ENCODE data around the gene SMU1.

DNA sequence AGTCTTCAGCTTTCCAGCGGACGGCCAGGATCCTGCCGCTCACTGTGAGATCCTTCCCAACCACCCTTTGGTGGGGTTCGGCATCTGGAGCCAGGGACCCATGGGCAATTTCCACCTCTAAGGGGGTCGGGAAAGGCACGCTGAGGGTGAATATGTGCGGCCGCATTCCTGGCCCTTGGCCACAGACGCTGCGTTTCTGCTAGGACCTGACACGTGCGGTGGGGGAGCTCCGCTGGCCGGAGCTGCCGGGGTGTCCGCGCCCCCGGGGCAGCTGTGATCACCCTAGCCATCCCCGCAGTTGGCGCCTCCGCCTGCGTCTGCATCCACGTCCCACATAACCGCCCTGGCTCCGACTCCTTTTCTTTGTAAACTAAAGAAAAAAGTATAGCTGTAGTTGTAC, 56.7 kb downstream of the SMU1 start:
- TF ChIP-seq, protein P1, sequence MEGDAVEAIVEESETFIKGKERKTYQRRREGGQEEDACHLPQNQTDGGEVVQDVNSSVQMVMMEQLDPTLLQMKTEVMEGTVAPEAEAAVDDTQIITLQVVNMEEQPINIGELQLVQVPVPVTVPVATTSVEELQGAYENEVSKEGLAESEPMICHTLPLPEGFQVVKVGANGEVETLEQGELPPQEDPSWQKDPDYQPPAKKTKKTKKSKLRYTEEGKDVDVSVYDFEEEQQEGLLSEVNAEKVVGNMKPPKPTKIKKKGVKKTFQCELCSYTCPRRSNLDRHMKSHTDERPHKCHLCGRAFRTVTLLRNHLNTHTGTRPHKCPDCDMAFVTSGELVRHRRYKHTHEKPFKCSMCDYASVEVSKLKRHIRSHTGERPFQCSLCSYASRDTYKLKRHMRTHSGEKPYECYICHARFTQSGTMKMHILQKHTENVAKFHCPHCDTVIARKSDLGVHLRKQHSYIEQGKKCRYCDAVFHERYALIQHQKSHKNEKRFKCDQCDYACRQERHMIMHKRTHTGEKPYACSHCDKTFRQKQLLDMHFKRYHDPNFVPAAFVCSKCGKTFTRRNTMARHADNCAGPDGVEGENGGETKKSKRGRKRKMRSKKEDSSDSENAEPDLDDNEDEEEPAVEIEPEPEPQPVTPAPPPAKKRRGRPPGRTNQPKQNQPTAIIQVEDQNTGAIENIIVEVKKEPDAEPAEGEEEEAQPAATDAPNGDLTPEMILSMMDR (IDR thresholded peaks at IDR 0.05): no peak
- TF ChIP-seq POLR2A (IDR thresholded peaks at IDR 0.05): no peak

All from adrenal gland (tissue), 5 donors.